GM21381 (cell line): ENCODE results near the gene RAN.
A peak's percentile ranks its signal among the peaks of the same experiment; 100 is the strongest.
"Not testable (repeated sequence)": the region's sequence is repeated elsewhere in the genome, so short reads cannot be mapped to it uniquely, and the experiment has no call there.

Experiments
- ATAC-seq: cut with Tn5 transposase; IDR thresholded peaks from one replicate; pipeline ENCODE4 v1.9.1; 2021; ENCODE audit warnings: mild to moderate bottlenecking, moderate library complexity; ENCODE audit not compliant: unreplicated experiment

Gene RAN

GRCh38 chr12:130849561-130850417 is 22.1 kb upstream of the RAN start:
- ATAC-seq, result no peak

GRCh38 chr12:130850418-130851021 is 21.3 kb upstream of the RAN start:
- ATAC-seq, result no peak

- ATAC-seq, result no peak
Observed at GRCh38 chr12:130856088-130856487, 15.8 kb upstream of the RAN start.

GRCh38 chr12:130858084-130858483 is 13.8 kb upstream of the RAN start:
- ATAC-seq, result no peak

GRCh38 chr12:130859161-130859560 is 12.7 kb upstream of the RAN start:
- no peak for ATAC-seq

- no peak for ATAC-seq
Observed at GRCh38 chr12:130860311-130860710, 11.6 kb upstream of the RAN start.

- ATAC-seq, result no peak
Observed at GRCh38 chr12:130862161-130862560, 9.7 kb upstream of the RAN start.

GRCh38 chr12:130862771-130863170 is 9.1 kb upstream of the RAN start:
- ATAC-seq, result not testable (repeated sequence)

- no peak for ATAC-seq
Observed at GRCh38 chr12:130863298-130863697, 8.6 kb upstream of the RAN start.

- ATAC-seq, result no peak
Observed at GRCh38 chr12:130868412-130868811, 3.5 kb upstream of the RAN start.

GRCh38 chr12:130870442-130871285 is 1.2 kb upstream of the RAN start:
- ATAC-seq, result peak; percentile 47

- ATAC-seq, result peak; percentile 30
Observed at GRCh38 chr12:130872179-130873096, 572 bp downstream of the RAN start.

GRCh38 chr12:130873106-130873795 is 1.4 kb downstream of the RAN start:
- ATAC-seq, result no peak

GRCh38 chr12:130873825-130874224 is 2.0 kb downstream of the RAN start:
- ATAC-seq, result no peak

- ATAC-seq, result no peak
Observed at GRCh38 chr12:130874696-130875095, 2.8 kb downstream of the RAN start.

- no peak for ATAC-seq
Observed at GRCh38 chr12:130875193-130875592, 3.3 kb downstream of the RAN start.

- ATAC-seq, result not testable (repeated sequence)
Observed at GRCh38 chr12:130875708-130876107, 3.8 kb downstream of the RAN start.

- no peak for ATAC-seq
Observed at GRCh38 chr12:130876297-130876696, 4.4 kb downstream of the RAN start.

- ATAC-seq, result no peak
Observed at GRCh38 chr12:130876758-130877157, 4.9 kb downstream of the RAN start.

GRCh38 chr12:130877333-130877732 is 5.5 kb downstream of the RAN start:
- no peak for ATAC-seq
